PC-9 (cell line): Measurements from ENCODE around the gene NEURL3.

ENCODE experiments used
- EZH2 ChIP-seq: fragments of 200-600 bp; sonication (generic); IDR thresholded peaks from 2 replicates; pipeline ENCODE4 v1.8.0; 2017; ENCODE audit warnings: antibody characterized with exemption, low read depth
- TF ChIP-seq, protein P1 (sequence below): fragments of 200-600 bp; sonication (generic); conservative IDR thresholded peaks from 2 replicates; pipeline ENCODE4 v1.6.1; 2017; ENCODE audit warnings: mixed run types, antibody characterized with exemption, mild to moderate bottlenecking, moderate library complexity

DNA sequence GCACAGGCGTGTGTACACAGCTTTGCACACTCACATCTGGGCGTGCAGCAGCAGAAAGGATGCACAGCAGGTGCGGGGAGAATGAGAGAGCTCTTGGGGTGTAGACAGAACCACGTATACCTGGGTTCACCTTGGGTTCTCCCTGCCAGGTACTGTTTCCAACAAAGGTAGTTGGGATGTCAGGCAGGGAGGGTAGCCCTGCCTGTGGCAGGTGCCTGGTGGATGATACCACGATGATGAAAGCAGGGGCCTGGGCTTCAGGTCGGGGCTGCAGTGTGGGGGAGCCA, 24.9 kb upstream of the NEURL3 start:
- no peak for TF ChIP-seq EZH2
- TF ChIP-seq, protein P1, sequence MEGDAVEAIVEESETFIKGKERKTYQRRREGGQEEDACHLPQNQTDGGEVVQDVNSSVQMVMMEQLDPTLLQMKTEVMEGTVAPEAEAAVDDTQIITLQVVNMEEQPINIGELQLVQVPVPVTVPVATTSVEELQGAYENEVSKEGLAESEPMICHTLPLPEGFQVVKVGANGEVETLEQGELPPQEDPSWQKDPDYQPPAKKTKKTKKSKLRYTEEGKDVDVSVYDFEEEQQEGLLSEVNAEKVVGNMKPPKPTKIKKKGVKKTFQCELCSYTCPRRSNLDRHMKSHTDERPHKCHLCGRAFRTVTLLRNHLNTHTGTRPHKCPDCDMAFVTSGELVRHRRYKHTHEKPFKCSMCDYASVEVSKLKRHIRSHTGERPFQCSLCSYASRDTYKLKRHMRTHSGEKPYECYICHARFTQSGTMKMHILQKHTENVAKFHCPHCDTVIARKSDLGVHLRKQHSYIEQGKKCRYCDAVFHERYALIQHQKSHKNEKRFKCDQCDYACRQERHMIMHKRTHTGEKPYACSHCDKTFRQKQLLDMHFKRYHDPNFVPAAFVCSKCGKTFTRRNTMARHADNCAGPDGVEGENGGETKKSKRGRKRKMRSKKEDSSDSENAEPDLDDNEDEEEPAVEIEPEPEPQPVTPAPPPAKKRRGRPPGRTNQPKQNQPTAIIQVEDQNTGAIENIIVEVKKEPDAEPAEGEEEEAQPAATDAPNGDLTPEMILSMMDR, result no peak
